B cell (primary cell): ENCODE results near the gene IFT122. TPM values are rescaled to one million over a fixed set of nuclear protein-coding genes. Genes with fewer than 3 reads are reported as not detected.

ENCODE experiments used
- ATAC-seq: fragments of 200-7000 bp; cut with Tn5 transposase; one replicate; pipeline ENCODE4 v1.10.0; 2021; ENCODE audit warnings: low read depth, mild to moderate bottlenecking, moderate number of reproducible peaks, moderate library complexity
- CTCF ChIA-PET: fragments of 350-600 bp; sonication (Branson Sonifier 250); formaldehyde crosslinking; loops from one replicate; lab custom pipeline; 2021; ENCODE audit warnings: antibody characterized with exemption, inconsistent platforms; lab: Charles Lee
- POLR2A ChIA-PET: fragments of 350-600 bp; sonication (Branson Sonifier 250); formaldehyde crosslinking; loops from one replicate; lab custom pipeline; 2021; ENCODE audit warnings: antibody characterized with exemption; lab: Charles Lee
- DNase-seq: peaks from one replicate; pipeline ENCODE4 v3.0.0; 2013
- H2AFZ ChIP-seq: 2 replicates; pipeline ENCODE4 v1.6.1; 2012; ENCODE audit warnings: mild to moderate bottlenecking, low read depth, low read length; ENCODE audit not compliant: insufficient read depth, poor library complexity, severe bottlenecking
- H3K27ac ChIP-seq, 2 donors: 1 replicate in 1 of 2; 2 replicates in 1 of 2; pipeline ENCODE4 v1.5.1; 2012 to 2013; ENCODE audit warnings: low read length in 2 of 2, mild to moderate bottlenecking in 2 of 2, moderate library complexity in 1 of 2
- H3K27me3 ChIP-seq, 4 experiments: fragments of 200-600 bp in 1 of 4; sonication (generic) in 1 of 4; replicated peaks in 1 of 4; 1 replicate in 2 of 4; 2 replicates in 2 of 4; pipeline versions ENCODE4 v1.6.1 to v1.7.0; 2013 to 2016; ENCODE audit warnings: low read length in 3 of 4, mild to moderate bottlenecking in 2 of 4, mixed read lengths in 1 of 4, moderate library complexity in 1 of 4; ENCODE audit not compliant: insufficient read depth in 4 of 4, control insufficient read depth in 3 of 4; ENCODE audit errors: control extremely low read depth in 1 of 4
- H3K36me3 ChIP-seq, 2 experiments: replicated peaks in 1 of 2; 1 replicate in 1 of 2; 2 replicates in 1 of 2; pipeline versions ENCODE4 v1.6.1 to v1.7.1; 2013; ENCODE audit warnings: low read length in 1 of 2; ENCODE audit not compliant: insufficient read depth in 2 of 2, control insufficient read depth in 1 of 2; ENCODE audit errors: control extremely low read depth in 1 of 2, extremely low read depth in 1 of 2
- H3K4me1 ChIP-seq, 2 donors: fragments of 200-600 bp in 1 of 2; sonication (generic) in 1 of 2; 1 replicate in 1 of 2; 2 replicates in 1 of 2; pipeline versions ENCODE4 v1.5.1 to v1.6.1; 2013 to 2017; ENCODE audit warnings: low read length in 2 of 2; ENCODE audit not compliant: control insufficient read depth in 2 of 2, insufficient read depth in 2 of 2
- H3K4me2 ChIP-seq: replicated peaks from 2 replicates; pipeline ENCODE3; 2012; ENCODE audit warnings: mild to moderate bottlenecking, low read depth, low read length; ENCODE audit not compliant: poor library complexity, severe bottlenecking
- H3K4me3 ChIP-seq, 5 experiments: fragments of 200-600 bp in 1 of 5; sonication (generic) in 1 of 5; 1 replicate in 3 of 5; 2 replicates in 2 of 5; pipeline versions ENCODE4 v1.5.1 to v1.7.0; 2011 to 2016; ENCODE audit warnings: low read length in 4 of 5, mild to moderate bottlenecking in 4 of 5, low read depth in 2 of 5, control low read depth in 1 of 5, moderate library complexity in 1 of 5; ENCODE audit not compliant: insufficient read depth in 1 of 5; ENCODE audit errors: control extremely low read depth in 1 of 5, extremely low read depth in 1 of 5
- H3K79me2 ChIP-seq: fragments of 200-600 bp; sonication (generic); one replicate; pipeline ENCODE4 v1.6.0; 2016; ENCODE audit warnings: low read length; ENCODE audit not compliant: control insufficient read depth, insufficient read depth
- H3K9ac ChIP-seq: fragments of 200-600 bp; sonication (generic); 2 replicates; pipeline ENCODE4 v1.6.1; 2017; ENCODE audit warnings: mild to moderate bottlenecking, low read length, moderate library complexity
- H3K9me3 ChIP-seq, 3 donors: one replicate each; pipeline versions ENCODE4 v1.6.1 to v1.7.1; 2013; ENCODE audit warnings: low read length in 2 of 3; ENCODE audit not compliant: control insufficient read depth in 2 of 3, insufficient read depth in 1 of 3; ENCODE audit errors: control extremely low read depth in 1 of 3
- H4K20me1 ChIP-seq: 2 replicates; pipeline ENCODE4 v1.6.0; 2012; ENCODE audit warnings: mild to moderate bottlenecking, low read length; ENCODE audit not compliant: insufficient read depth, control insufficient read depth, poor library complexity, severe bottlenecking
- H3K27ac Mint-ChIP-seq: one replicate; pipeline ENCODE4 v1.8.0; 2021; ENCODE audit warnings: mixed read lengths
- H3K27me3 Mint-ChIP-seq: one replicate; pipeline ENCODE4 v1.8.0; 2021; ENCODE audit warnings: mixed read lengths
- H3K4me1 Mint-ChIP-seq: one replicate; pipeline ENCODE4 v1.8.0; 2021; ENCODE audit warnings: mixed read lengths
- H3K4me3 Mint-ChIP-seq: one replicate; pipeline ENCODE4 v1.8.0; 2021; ENCODE audit warnings: mixed read lengths
- H3K9me3 Mint-ChIP-seq: one replicate; pipeline ENCODE4 v1.8.0; 2022; ENCODE audit warnings: mixed read lengths; ENCODE audit not compliant: insufficient read depth
- CTCF ChIP-seq: fragments of 200-600 bp; IDR thresholded peaks from one replicate; pipeline ENCODE4 v1.8.0; 2022; ENCODE audit warnings: antibody characterized with exemption, mild to moderate bottlenecking
- EZH2 ChIP-seq: IDR thresholded peaks from 2 replicates; pipeline ENCODE4 v1.6.1; 2012; ENCODE audit warnings: borderline replicate concordance, low read depth, mild to moderate bottlenecking, moderate library complexity, low read length; ENCODE audit not compliant: insufficient read depth, poor library complexity, severe bottlenecking
- WGBS: methylation state at CpG from one replicate; pipeline ENCODE4 v1.1.5; 2013; ENCODE audit warnings: missing lambda C conversion rate; ENCODE audit not compliant: insufficient coverage; 5-methylcytosine and 5-hydroxymethylcytosine counted together
- intact Hi-C: fragments of 100-400 bp; cut with micrococcal nuclease; formaldehyde crosslinking; loops from one replicate; pipeline ENCODE4 v1.10.0; 2022
- polyA plus RNA-seq: library from polyadenylated mRNA; depleted of rRNA; stranded (reverse); fragments of >200 nt; gene quantifications from 2 replicates; pipeline ENCODE4 v1.2.3, GENCODE V29; 2012
- total RNA-seq, 2 donors: library from RNA; stranded (reverse); fragments of 120-200 nt in 1 of 2; gene quantifications; 1 replicate in 1 of 2; 2 replicates in 1 of 2; pipeline versions ENCODE4 v1.2.3 to v1.2.4, GENCODE V29; 2013 to 2022

Gene IFT122
- total and polyA plus RNA-seq, 2 donors (not counting 1 experiment from before 2014, with no cell fraction given) = 14.0 to 34.3 TPM

GRCh38 chr3:129553171-129553570, 113.1 kb downstream of the IFT122 start:
- H3K4me2 ChIP-seq = no peak overlapping the region
- intact Hi-C loops = no loop called here
- CTCF ChIA-PET = interaction anchor here (1.3 kb wide), 2 partner anchors 27 to 63 kb away, joined by 4 read pairs; no protein-coding TSS in a partner anchor
- H4K20me1 ChIP-seq = no peaks in the 10 kb centered on the region
- WGBS = 71% methylated on average over 5 of the region's 6 CpGs
- TF ChIP-seq CTCF (no peak), EZH2 (no peak)
- no peaks in the 10 kb centered on the region for H3K9me3 ChIP-seq
- Mint-ChIP-seq H3K27me3 (peaks cover 16% of the 10 kb centered on the region), H3K4me1 (peaks cover 8% of the 10 kb centered on the region), H3K4me3 (no peak overlapping the region), H3K9me3 (no peaks in the 10 kb centered on the region), H3K27ac (no peak overlapping the region)
- H3K9ac ChIP-seq = no peak overlapping the region
- POLR2A ChIA-PET = interaction anchor here (0.6 kb wide), 1 partner anchor 77 kb away, joined by 4 read pairs; no protein-coding TSS in a partner anchor
- DNase-seq (no peak), ATAC-seq (no peak)
- no peak overlapping the region for H3K4me3 ChIP-seq
- no peak overlapping the region for H2AFZ ChIP-seq
- H3K27ac ChIP-seq = no peak overlapping the region
- no peaks in the 10 kb centered on the region for H3K36me3 ChIP-seq
- H3K27me3 ChIP-seq = peaks cover 0 to 23% (median 2%) of the 10 kb centered on the region in 4 experiments
- H3K4me1 ChIP-seq = no peaks in the 10 kb centered on the region
- H3K79me2 ChIP-seq = no peaks in the 10 kb centered on the region

- H3K4me2 ChIP-seq = peak overlapping the region; percentile 13
- 36% methylated on average over 13 of the region's 15 CpGs for WGBS
- H3K4me3 ChIP-seq = no peak overlapping the region
- H3K27me3 ChIP-seq = peaks cover 0 to 28% (median 2%) of the 10 kb centered on the region in 4 experiments
- Mint-ChIP-seq H3K4me3 (no peak overlapping the region), H3K27me3 (peaks cover 16% of the 10 kb centered on the region), H3K9me3 (no peaks in the 10 kb centered on the region), H3K27ac (no peak overlapping the region), H3K4me1 (peaks cover 11% of the 10 kb centered on the region)
- DNase-seq (no peak), ATAC-seq (no peak)
- no peaks in the 10 kb centered on the region for H3K36me3 ChIP-seq
- no peak overlapping the region for H3K27ac ChIP-seq
- no peak overlapping the region for H3K9ac ChIP-seq
- peaks cover 0 to 3% of the 10 kb centered on the region in 2 donors for H3K4me1 ChIP-seq
- no peaks in the 10 kb centered on the region for H3K9me3 ChIP-seq
- H2AFZ ChIP-seq = peak overlapping the region; percentile 3
- H4K20me1 ChIP-seq = no peaks in the 10 kb centered on the region
- intact Hi-C loops = no loop called here
- no peaks in the 10 kb centered on the region for H3K79me2 ChIP-seq
- TF ChIP-seq EZH2 (no peak), CTCF (no peak)
- POLR2A ChIA-PET = interaction anchor here (0.6 kb wide), 1 partner anchor 77 kb away, joined by 4 read pairs; no protein-coding TSS in a partner anchor
- CTCF ChIA-PET = interaction anchor here (1.3 to 1.6 kb wide), 3 partner anchors 28 to 271 kb away, joined by 4 read pairs; no protein-coding TSS in a partner anchor
Measured at GRCh38 chr3:129553719-129554118, 113.7 kb downstream of the IFT122 start.
